Choroid plexus epithelial cell (primary cell): ENCODE measurements around the gene BMAL2.

ENCODE experiments used
- DNase-seq: peaks from one replicate; pipeline ENCODE4 v3.0.0-alpha.2; 2010; ENCODE audit warnings: low read depth
- H3K4me3 ChIP-seq: 2 replicates; pipeline ENCODE4 v1.5.1; 2011; ENCODE audit warnings: low read depth, mild to moderate bottlenecking, control low read depth, low read length, moderate library complexity
- TF ChIP-seq, protein P1 (sequence below): conservative IDR thresholded peaks from 2 replicates; pipeline ENCODE4 v1.5.1; 2011; ENCODE audit warnings: low read depth, mild to moderate bottlenecking, control low read depth, inconsistent platforms, low read length, moderate library complexity

Gene BMAL2

DNA sequence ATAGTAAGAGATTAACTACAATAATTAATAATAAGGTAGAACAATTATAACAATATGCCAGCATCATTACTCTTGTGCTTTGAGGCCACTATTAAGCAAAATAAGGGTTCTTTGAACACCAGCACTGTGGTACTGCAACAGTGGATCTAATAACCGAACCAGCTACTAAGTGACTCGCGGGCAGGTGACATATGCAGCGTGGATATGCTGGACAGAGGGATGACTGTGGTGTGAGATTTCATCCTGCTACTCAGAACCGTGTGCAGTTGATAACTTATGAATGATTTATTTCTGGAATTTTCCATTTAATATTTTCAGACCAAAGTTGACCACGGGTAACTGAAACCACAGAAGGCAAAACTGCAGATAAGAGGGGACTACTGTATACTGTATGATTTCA lies 34.4 kb downstream of the BMAL2 start:
- no peak for DNase-seq
- no peak overlapping the region for H3K4me3 ChIP-seq
- TF ChIP-seq, protein P1, sequence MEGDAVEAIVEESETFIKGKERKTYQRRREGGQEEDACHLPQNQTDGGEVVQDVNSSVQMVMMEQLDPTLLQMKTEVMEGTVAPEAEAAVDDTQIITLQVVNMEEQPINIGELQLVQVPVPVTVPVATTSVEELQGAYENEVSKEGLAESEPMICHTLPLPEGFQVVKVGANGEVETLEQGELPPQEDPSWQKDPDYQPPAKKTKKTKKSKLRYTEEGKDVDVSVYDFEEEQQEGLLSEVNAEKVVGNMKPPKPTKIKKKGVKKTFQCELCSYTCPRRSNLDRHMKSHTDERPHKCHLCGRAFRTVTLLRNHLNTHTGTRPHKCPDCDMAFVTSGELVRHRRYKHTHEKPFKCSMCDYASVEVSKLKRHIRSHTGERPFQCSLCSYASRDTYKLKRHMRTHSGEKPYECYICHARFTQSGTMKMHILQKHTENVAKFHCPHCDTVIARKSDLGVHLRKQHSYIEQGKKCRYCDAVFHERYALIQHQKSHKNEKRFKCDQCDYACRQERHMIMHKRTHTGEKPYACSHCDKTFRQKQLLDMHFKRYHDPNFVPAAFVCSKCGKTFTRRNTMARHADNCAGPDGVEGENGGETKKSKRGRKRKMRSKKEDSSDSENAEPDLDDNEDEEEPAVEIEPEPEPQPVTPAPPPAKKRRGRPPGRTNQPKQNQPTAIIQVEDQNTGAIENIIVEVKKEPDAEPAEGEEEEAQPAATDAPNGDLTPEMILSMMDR: no peak

DNA sequence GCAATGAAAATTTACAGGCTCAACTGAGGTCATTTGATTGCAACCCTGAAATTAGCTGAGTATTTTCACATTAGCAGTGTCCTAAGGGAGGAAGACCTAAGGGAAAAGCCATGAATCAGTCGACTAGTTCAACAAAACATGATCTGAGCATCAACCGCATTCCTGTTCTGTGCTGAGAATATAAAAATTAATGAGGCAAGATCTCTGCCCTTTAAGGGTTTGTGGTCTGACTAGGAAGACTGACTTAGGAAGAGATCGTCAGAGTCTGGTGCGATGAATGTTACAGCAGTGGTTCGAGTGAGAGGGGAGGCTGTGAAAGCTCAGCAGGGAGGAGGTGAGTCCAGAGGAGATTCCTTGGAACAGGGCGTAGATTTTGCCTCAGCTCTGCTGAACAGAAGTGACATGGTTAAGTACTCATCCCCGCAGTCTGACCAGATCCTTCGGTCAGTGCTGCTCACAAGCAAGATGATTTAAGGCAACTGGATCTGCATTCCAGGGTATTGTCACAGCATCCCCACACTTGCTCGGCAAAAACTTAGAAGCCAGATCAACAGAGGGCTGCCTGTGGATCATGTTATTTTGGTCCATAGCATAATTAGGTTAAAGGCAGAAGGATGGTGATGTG lies 49.6 kb downstream of the BMAL2 start:
- H3K4me3 ChIP-seq: no peak overlapping the region
- peak; percentile 11 for DNase-seq
- TF ChIP-seq, protein P1: no peak
